HG02938 (cell line): ENCODE measurements around the gene SMIM9.

Experiments
- ATAC-seq: cut with Tn5 transposase; IDR thresholded peaks from one replicate; pipeline ENCODE4 v1.9.1; 2021; ENCODE audit warnings: mild to moderate bottlenecking, moderate library complexity; ENCODE audit not compliant: unreplicated experiment

SMIM9 gene

GRCh38 chrX:154784149-154784995 is 50.1 kb downstream of the SMIM9 start:
- no peak for ATAC-seq

GRCh38 chrX:154780968-154781367 is 53.5 kb downstream of the SMIM9 start:
- no peak for ATAC-seq

- ATAC-seq, result no peak
Observed at GRCh38 chrX:154779261-154779660, 55.2 kb downstream of the SMIM9 start.

GRCh38 chrX:154776753-154777152 is 57.7 kb downstream of the SMIM9 start:
- ATAC-seq, result no peak

GRCh38 chrX:154775419-154776349 is 58.8 kb downstream of the SMIM9 start:
- ATAC-seq, result no peak

DNA sequence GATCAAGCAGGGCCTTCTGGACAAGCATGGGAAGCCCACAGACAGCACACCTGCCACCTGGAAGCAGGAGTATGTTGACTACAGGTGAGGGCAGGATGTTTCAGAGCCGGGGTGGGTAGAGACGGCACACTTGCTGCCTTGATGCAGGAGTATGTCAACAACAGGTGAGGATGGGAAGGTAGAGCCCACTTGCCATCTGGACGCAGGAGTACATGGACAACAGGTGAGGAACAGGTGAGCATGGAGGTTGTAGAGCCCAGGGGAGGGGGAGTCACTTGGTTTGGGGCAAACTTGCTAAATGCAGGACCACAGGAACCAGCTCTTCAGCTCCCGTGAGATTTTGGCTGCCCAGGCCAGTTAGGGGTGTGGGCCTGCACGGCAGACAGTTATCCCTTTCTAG is 59.8 kb downstream of the SMIM9 start:
- ATAC-seq, result no peak
